Central memory CD8-positive, alpha-beta T cell (primary cell): ENCODE results near the gene FAM170A.

Source experiments
- ATAC-seq: fragments of 150-1000 bp; cut with Tn5 transposase; replicated peaks from 2 replicates; pipeline ENCODE4 v1.10.0; 2022; ENCODE audit warnings: mild to moderate bottlenecking, moderate FRiP score, moderate number of reproducible peaks; ENCODE audit not compliant: poor library complexity, severe bottlenecking; ENCODE audit errors: extremely low read depth
- DNase-seq, 2 donors: peaks; one replicate each; pipeline ENCODE4 v3.0.0; 2021; ENCODE audit warnings: low spot score in 2 of 2
- H3K27ac Mint-ChIP-seq: one replicate; pipeline ENCODE4 v1.8.0; 2022; ENCODE audit warnings: low read depth, mild to moderate bottlenecking, moderate library complexity, mixed read lengths
- H3K27me3 Mint-ChIP-seq: one replicate; pipeline ENCODE4 v1.8.0; 2022; ENCODE audit warnings: mixed read lengths
- H3K36me3 Mint-ChIP-seq: one replicate; pipeline ENCODE4 v1.8.0; 2022; ENCODE audit warnings: mild to moderate bottlenecking, moderate library complexity, mixed read lengths; ENCODE audit not compliant: insufficient read depth
- H3K4me1 Mint-ChIP-seq: one replicate; pipeline ENCODE4 v1.8.0; 2022; ENCODE audit warnings: mixed read lengths
- H3K4me3 Mint-ChIP-seq: one replicate; pipeline ENCODE4 v1.8.0; 2022; ENCODE audit warnings: mild to moderate bottlenecking, moderate library complexity, mixed read lengths
- H3K9me3 Mint-ChIP-seq: one replicate; pipeline ENCODE4 v1.8.0; 2022; ENCODE audit warnings: mixed read lengths

The FAM170A gene

DNA sequence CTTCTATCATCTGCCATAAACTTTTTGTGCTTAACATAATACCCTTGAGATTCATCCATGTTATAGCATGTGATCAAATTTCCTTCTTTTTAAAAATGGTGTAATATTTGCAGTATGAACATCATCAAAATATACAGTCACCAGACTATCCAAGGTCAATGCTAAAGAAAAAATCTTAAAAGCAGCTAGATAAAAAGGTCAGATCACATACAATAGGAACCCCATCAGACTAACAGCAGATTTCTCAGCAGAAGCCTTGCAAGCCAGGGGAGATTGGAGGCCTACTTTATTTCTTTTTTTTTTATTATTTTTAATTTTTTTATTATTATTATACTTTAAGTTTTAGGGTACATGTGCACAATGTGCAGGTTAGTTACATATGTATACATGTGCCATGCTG is 37.2 kb downstream of the FAM170A start:
- H3K27ac Mint-ChIP-seq, result no peak overlapping the region
- no peaks in the 10 kb centered on the region for H3K27me3 Mint-ChIP-seq
- no peak overlapping the region for H3K4me3 Mint-ChIP-seq
- no peaks in the 10 kb centered on the region for H3K9me3 Mint-ChIP-seq
- ATAC-seq, result no peak
- no peak for DNase-seq
- H3K36me3 Mint-ChIP-seq, result no peaks in the 10 kb centered on the region
- H3K4me1 Mint-ChIP-seq, result no peaks in the 10 kb centered on the region

DNA sequence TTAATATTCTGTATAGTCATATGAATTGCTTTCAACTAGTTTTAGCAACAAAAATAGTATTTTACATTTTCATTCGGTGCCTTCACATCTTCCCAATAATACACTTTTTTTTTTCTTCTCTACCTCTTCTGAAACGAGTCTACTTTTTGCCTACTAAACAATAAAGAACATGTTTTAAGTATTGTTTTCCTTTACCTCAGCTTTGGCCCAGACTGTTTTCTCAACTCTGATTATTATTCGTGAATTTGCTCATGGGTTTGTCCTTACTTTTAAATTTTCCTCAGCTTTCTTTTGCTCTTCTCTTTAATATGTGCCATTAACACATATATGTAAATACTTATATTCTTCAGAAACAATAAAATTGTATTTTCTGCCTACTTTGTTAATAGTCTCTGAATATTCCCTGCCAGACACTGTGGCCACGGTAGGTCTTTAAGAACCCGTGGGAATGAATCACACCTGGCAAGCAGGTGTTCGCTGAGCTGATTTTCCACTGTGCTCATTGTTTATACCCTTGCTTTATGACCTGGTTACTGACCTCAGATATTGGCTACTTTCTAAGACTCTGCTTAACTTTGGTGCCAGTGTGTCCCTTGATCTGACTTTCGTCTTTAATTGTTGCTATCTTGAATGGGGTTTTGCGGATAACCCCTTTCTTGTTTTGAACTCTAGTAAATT is 49.1 kb downstream of the FAM170A start:
- Mint-ChIP-seq H3K4me1 (no peaks in the 10 kb centered on the region), H3K27ac (no peak overlapping the region), H3K9me3 (peaks cover 14% of the 10 kb centered on the region), H3K27me3 (no peaks in the 10 kb centered on the region), H3K4me3 (no peak overlapping the region), H3K36me3 (no peaks in the 10 kb centered on the region)
- DNase-seq, result no peak
- ATAC-seq, result no peak

DNA sequence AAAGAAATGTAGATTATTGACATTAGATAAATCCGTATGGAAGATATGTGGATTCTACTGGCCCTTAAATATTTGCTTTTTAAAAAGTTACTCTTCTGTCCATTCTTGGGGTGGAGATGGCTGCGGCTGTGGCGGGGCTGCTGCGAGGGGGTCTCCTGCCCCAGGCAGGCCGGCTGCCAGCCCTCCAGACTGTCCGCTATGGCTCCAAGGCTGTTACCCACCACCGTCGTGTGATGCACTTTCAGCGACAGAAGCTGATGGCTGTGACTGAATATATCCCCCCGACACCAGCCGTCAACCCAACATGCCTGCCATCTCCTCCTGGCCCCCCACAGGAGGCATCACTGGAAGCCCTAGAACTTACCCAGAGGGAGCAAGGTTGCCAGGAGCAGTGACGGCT is 50.7 kb downstream of the FAM170A start:
- no peaks in the 10 kb centered on the region for H3K4me1 Mint-ChIP-seq
- H3K4me3 Mint-ChIP-seq, result no peak overlapping the region
- no peaks in the 10 kb centered on the region for H3K36me3 Mint-ChIP-seq
- H3K9me3 Mint-ChIP-seq, result peaks cover 23% of the 10 kb centered on the region
- DNase-seq (no peak), ATAC-seq (no peak)
- H3K27ac Mint-ChIP-seq, result no peak overlapping the region
- H3K27me3 Mint-ChIP-seq, result no peaks in the 10 kb centered on the region

DNA sequence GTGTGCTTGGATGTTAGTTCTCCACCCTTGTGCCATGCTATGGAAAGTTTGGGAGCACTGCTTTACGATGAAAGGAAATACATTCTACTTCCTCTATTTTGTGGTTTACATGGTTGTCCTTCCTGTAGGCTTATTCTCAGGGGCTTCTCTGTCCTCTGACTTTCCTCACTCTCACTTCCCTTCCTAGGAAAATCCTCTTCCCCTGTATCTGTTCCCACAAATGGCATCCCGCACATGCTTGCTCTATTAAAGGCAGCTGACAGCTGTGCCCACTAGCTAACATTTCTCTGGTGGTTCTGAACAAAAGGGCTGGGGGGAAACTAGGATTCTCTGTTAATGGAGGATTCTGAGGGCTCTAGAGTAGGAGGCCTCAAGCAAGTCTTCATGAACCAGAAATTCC is 52.4 kb downstream of the FAM170A start:
- Mint-ChIP-seq H3K9me3 (peaks cover 23% of the 10 kb centered on the region), H3K4me1 (no peaks in the 10 kb centered on the region), H3K36me3 (no peaks in the 10 kb centered on the region), H3K27me3 (no peaks in the 10 kb centered on the region), H3K4me3 (no peak overlapping the region), H3K27ac (no peak overlapping the region)
- DNase-seq (no peak), ATAC-seq (no peak)

DNA sequence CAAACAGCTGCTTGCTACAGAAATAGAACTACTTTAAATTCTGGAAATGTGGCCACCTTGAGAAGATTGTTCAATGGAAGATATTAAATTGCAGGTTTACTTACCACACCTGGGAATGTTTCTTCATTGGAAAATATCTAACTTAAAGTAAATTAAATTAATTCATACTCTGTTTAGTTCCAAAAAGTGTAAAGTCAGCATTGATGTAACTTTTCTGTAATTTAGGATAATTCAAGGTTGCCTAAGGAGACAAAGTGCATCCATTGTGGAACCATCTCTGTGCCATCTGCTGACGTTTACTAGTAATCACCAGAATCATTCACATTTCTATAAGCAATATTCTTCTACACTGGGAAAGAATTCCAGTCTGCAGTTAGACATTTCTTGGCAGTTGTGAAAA is 53.0 kb downstream of the FAM170A start:
- Mint-ChIP-seq H3K36me3 (no peaks in the 10 kb centered on the region), H3K27me3 (no peaks in the 10 kb centered on the region), H3K4me1 (no peaks in the 10 kb centered on the region), H3K4me3 (no peak overlapping the region), H3K9me3 (peaks cover 23% of the 10 kb centered on the region), H3K27ac (no peak overlapping the region)
- ATAC-seq (no peak), DNase-seq (no peak)
